HG02571 (cell line): Measurements from ENCODE around the gene NOD1.

Experiments used
- ATAC-seq: cut with Tn5 transposase; IDR thresholded peaks from one replicate; pipeline ENCODE4 v1.9.1; 2021; ENCODE audit warnings: mild to moderate bottlenecking, moderate library complexity; ENCODE audit not compliant: unreplicated experiment

NOD1 gene

GRCh38 chr7:30451539-30452279, 26.9 kb downstream of the NOD1 start:
- ATAC-seq = no peak

- no peak for ATAC-seq
Observed at GRCh38 chr7:30450983-30451497, 27.5 kb downstream of the NOD1 start.

- no peak for ATAC-seq
Observed at GRCh38 chr7:30450240-30450982, 28.2 kb downstream of the NOD1 start.

GRCh38 chr7:30448461-30449189, 30.0 kb downstream of the NOD1 start:
- no peak for ATAC-seq

GRCh38 chr7:30447466-30447865, 31.1 kb downstream of the NOD1 start:
- no peak for ATAC-seq

GRCh38 chr7:30446266-30446665, 32.3 kb downstream of the NOD1 start:
- ATAC-seq = no peak

GRCh38 chr7:30445770-30446169, 32.8 kb downstream of the NOD1 start:
- peak; percentile 97 for ATAC-seq

GRCh38 chr7:30437823-30438574, 40.6 kb downstream of the NOD1 start:
- ATAC-seq = no peak

- ATAC-seq = no peak
Observed at GRCh38 chr7:30436518-30436917, 42.1 kb downstream of the NOD1 start.

GRCh38 chr7:30436046-30436445, 42.5 kb downstream of the NOD1 start:
- ATAC-seq = no peak

GRCh38 chr7:30434140-30434799, 44.3 kb downstream of the NOD1 start:
- ATAC-seq = no peak

- no peak for ATAC-seq
Observed at GRCh38 chr7:30433506-30433905, 45.1 kb downstream of the NOD1 start.

- ATAC-seq = no peak
Observed at GRCh38 chr7:30433082-30433481, 45.5 kb downstream of the NOD1 start.

- ATAC-seq = no peak
Observed at GRCh38 chr7:30430777-30431176, 47.8 kb downstream of the NOD1 start.

- no peak for ATAC-seq
Observed at GRCh38 chr7:30430276-30430675, 48.3 kb downstream of the NOD1 start.

- ATAC-seq = no peak
Observed at GRCh38 chr7:30429156-30429530, 49.4 kb downstream of the NOD1 start.

- no peak for ATAC-seq
Observed at GRCh38 chr7:30428246-30429155, 50.1 kb downstream of the NOD1 start.

- ATAC-seq = no peak
Observed at GRCh38 chr7:30427296-30428070, 51.1 kb downstream of the NOD1 start.

- ATAC-seq = no peak
Observed at GRCh38 chr7:30424506-30424905, 54.1 kb downstream of the NOD1 start.
